Endothelial cell of umbilical vein (primary cell): ENCODE measurements around the gene CDK6. TPM values are rescaled to one million over a fixed set of nuclear protein-coding genes. Genes with fewer than 3 reads are reported as not detected.

Experiments used
- BruUV-seq: library from RNA; stranded (reverse); fragments of 400-500 nt; replicated peaks from 2 replicates; lab custom pipeline; 2021; lab: Mats Ljungman, UMichigan
- CTCF ChIA-PET: fragments of 300-600, 350-600 bp; sonication (Branson Sonifier 250); formaldehyde crosslinking; loops from one replicate; lab custom pipeline; 2021; ENCODE audit warnings: antibody characterized with exemption, inconsistent platforms; lab: Charles Lee
- POLR2A ChIA-PET: fragments of 300-600, 350-600 bp; sonication (Branson Sonifier 250); formaldehyde crosslinking; loops from one replicate; lab custom pipeline; 2021; ENCODE audit warnings: antibody characterized with exemption, inconsistent platforms; lab: Charles Lee
- DNase-seq: peaks from one replicate; pipeline ENCODE4 v3.0.0-alpha.2; 2011; ENCODE audit warnings: low read depth, low spot score
- FAIRE-seq: peaks from 2 replicates; lab custom pipeline; 2011; peaks lifted over from hg19 to GRCh38; lab: Jason Lieb, UNC
- H2AFZ ChIP-seq: 2 replicates; pipeline ENCODE4 v1.6.0; 2012; ENCODE audit warnings: low read depth, low read length, control low read depth, inconsistent platforms
- H3K27ac ChIP-seq: 2 replicates; pipeline ENCODE4 v1.5.1; 2011; ENCODE audit warnings: low read depth, mild to moderate bottlenecking, control low read depth, low read length, moderate library complexity; ENCODE audit not compliant: insufficient read depth
- H3K27me3 ChIP-seq, 2 experiments: 2 replicates each; pipeline versions ENCODE4 v1.6.0 to v1.6.1; 2011; ENCODE audit warnings: low read length in 2 of 2, mixed read lengths in 1 of 2; ENCODE audit not compliant: control insufficient read depth in 2 of 2, insufficient read depth in 2 of 2
- H3K36me3 ChIP-seq, 2 experiments: 2 replicates in 1 of 2; 3 replicates in 1 of 2; pipeline ENCODE4 v1.5.1; 2011; ENCODE audit warnings: low read length in 2 of 2, mild to moderate bottlenecking in 1 of 2, moderate library complexity in 1 of 2; ENCODE audit not compliant: control insufficient read depth in 2 of 2, insufficient read depth in 2 of 2; ENCODE audit errors: extremely low read depth in 1 of 2
- H3K4me1 ChIP-seq: 3 replicates; pipeline ENCODE4 v1.5.1; 2011; ENCODE audit warnings: mild to moderate bottlenecking, low read length; ENCODE audit not compliant: control insufficient read depth, insufficient read depth; ENCODE audit errors: extremely low read depth
- H3K4me2 ChIP-seq: 2 replicates; pipeline ENCODE4 v1.6.1; 2011; ENCODE audit warnings: low read length, control low read depth, mixed read lengths; ENCODE audit not compliant: insufficient read depth
- H3K4me3 ChIP-seq, 3 experiments: fragments of 200-600 bp in 1 of 3; sonication (generic), shearing (Covaris generic) in 1 of 3; replicated peaks in 1 of 3; 2 replicates each; pipeline ENCODE4 v1.5.1; 2011 to 2016; ENCODE audit warnings: control low read depth in 3 of 3, low read length in 3 of 3, mild to moderate bottlenecking in 2 of 3, inconsistent platforms in 1 of 3, low read depth in 1 of 3, moderate library complexity in 1 of 3; ENCODE audit not compliant: insufficient read depth in 1 of 3
- H3K79me2 ChIP-seq: 2 replicates; pipeline ENCODE4 v1.6.0; 2012; ENCODE audit warnings: low read length, inconsistent platforms; ENCODE audit not compliant: control insufficient read depth, insufficient read depth
- H3K9ac ChIP-seq: replicated peaks from 2 replicates; pipeline ENCODE3; 2011; ENCODE audit warnings: low read length, control low read depth; ENCODE audit not compliant: insufficient read depth; ENCODE audit errors: extremely low read depth
- H3K9me1 ChIP-seq: replicated peaks from 3 replicates; pipeline ENCODE4 v1.6.0; 2011; ENCODE audit warnings: mild to moderate bottlenecking, low read length; ENCODE audit not compliant: control insufficient read depth, insufficient read depth; ENCODE audit errors: extremely low read depth
- H3K9me3 ChIP-seq: replicated peaks from 2 replicates; pipeline ENCODE4 v1.5.1; 2012; ENCODE audit warnings: low read length, inconsistent platforms; ENCODE audit not compliant: control insufficient read depth, insufficient read depth
- H4K20me1 ChIP-seq: replicated peaks from 2 replicates; pipeline ENCODE3; 2011; ENCODE audit warnings: mild to moderate bottlenecking, low read length; ENCODE audit not compliant: control insufficient read depth, insufficient read depth; ENCODE audit errors: extremely low read depth
- EZH2 ChIP-seq: IDR thresholded peaks from 2 replicates; pipeline ENCODE4 v1.6.1; 2012; ENCODE audit warnings: borderline replicate concordance, low read depth, mild to moderate bottlenecking, moderate library complexity, low read length, inconsistent platforms; ENCODE audit not compliant: severe bottlenecking
- FOS ChIP-seq: IDR thresholded peaks from 2 replicates; pipeline ENCODE4 v1.6.1; 2011; ENCODE audit warnings: mild to moderate bottlenecking, low read length, moderate library complexity, borderline replicate concordance; ENCODE audit not compliant: insufficient read depth
- GATA2 ChIP-seq: IDR thresholded peaks from 2 replicates; pipeline ENCODE4 v1.7.0; 2011; ENCODE audit warnings: low read depth, mild to moderate bottlenecking, moderate library complexity, mixed read lengths, low read length; ENCODE audit not compliant: insufficient read length, insufficient read depth
- JUN ChIP-seq: IDR thresholded peaks from 2 replicates; pipeline ENCODE4 v1.6.1; 2011; ENCODE audit warnings: borderline replicate concordance, low read depth; ENCODE audit not compliant: insufficient read length, insufficient read depth
- MAX ChIP-seq: IDR thresholded peaks from 2 replicates; pipeline ENCODE4 v1.6.1; 2011; ENCODE audit not compliant: insufficient read depth, insufficient read length
- MYC ChIP-seq: IDR thresholded peaks from one replicate; pipeline ENCODE4 v1.6.1; 2011; ENCODE audit warnings: mild to moderate bottlenecking, low read depth, low read length
- POLR2A ChIP-seq: IDR thresholded peaks from 2 replicates; pipeline ENCODE4 v1.6.1; 2012; ENCODE audit warnings: low read depth, mild to moderate bottlenecking, control low read depth, low read length
- POLR2AphosphoS5 ChIP-seq: IDR thresholded peaks from 2 replicates; pipeline ENCODE4 v1.6.1; 2012; ENCODE audit warnings: low read depth, mild to moderate bottlenecking, control low read depth, low read length, moderate library complexity; ENCODE audit not compliant: insufficient read depth
- dilution Hi-C: fragments of 300-500 bp; cut with MboI; formaldehyde crosslinking; loops from one replicate; pipeline ENCODE4 v1.15.0; 2019; ENCODE audit warnings: low sequenced_read_pairs; ENCODE audit not compliant: extremely low pct_ligation_motif_present
- intact Hi-C: fragments of 100-400 bp; cut with micrococcal nuclease; formaldehyde crosslinking; loops from one replicate; pipeline ENCODE4 v1.10.0; 2022
- polyA plus RNA-seq, 4 experiments: library from polyadenylated mRNA; depleted of rRNA in 3 of 4; stranded (reverse) in 3 of 4; unstranded in 1 of 4; fragments of >200 nt; gene quantifications; 2 replicates each; pipeline versions ENCODE4 v1.2.1 to v1.2.3, GENCODE V29; 2011 to 2012; ENCODE audit warnings: missing spikeins in 1 of 4
- total RNA-seq: library from RNA; stranded (reverse); gene quantifications from 2 replicates; pipeline ENCODE4 v1.2.3, GENCODE V29; 2021
- TF ChIP-seq, protein P1 (sequence below), 2 donors: IDR thresholded peaks; 1 replicate in 1 of 2; 2 replicates in 1 of 2; pipeline ENCODE4 v1.5.1; 2011; ENCODE audit warnings: low read length in 2 of 2, mild to moderate bottlenecking in 2 of 2, moderate library complexity in 2 of 2, control low read depth in 1 of 2, inconsistent platforms in 1 of 2, low read depth in 1 of 2; ENCODE audit not compliant: insufficient read depth in 1 of 2; ENCODE audit errors: extremely low read depth in 1 of 2

CDK6 gene
- total and polyA plus RNA-seq, 2 donors (not counting 3 experiments of a cell fraction or from before 2014, with no cell fraction given): 6.0 to 28.2 TPM

DNA sequence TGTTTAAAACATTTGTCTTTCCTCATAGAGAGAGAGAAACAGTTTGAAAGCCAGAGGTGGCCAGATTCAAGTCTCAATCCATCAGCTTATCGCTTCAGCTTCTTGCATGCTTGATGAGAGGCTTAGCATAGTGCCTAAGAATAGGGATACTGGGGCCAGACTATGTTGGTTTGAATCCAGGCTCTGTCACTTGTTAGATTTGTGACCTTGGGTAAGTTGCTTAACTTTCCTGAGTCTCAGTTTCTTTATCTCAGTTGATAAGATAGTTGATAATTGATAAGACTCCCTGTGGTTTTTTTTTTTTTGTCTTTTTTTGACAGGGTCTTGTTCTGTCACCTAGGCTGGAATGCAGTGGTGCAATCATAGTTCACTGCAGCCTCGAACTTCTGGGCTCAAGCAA lies 12.1 kb upstream of the CDK6 start:
- Histone ChIP-seq H3K79me2 (no peaks in the 10 kb centered on the region), H3K27me3 (peaks cover 17 to 26% of the 10 kb centered on the region in 2 experiments), H3K4me2 (no peak overlapping the region), H3K4me3 (no peak overlapping the region), H3K27ac (no peak overlapping the region), H2AFZ (no peak overlapping the region), H3K4me1 (no peaks in the 10 kb centered on the region), H3K36me3 (no peaks in the 10 kb centered on the region), H3K9ac (no peak overlapping the region), H3K9me1 (no peaks in the 10 kb centered on the region), H3K9me3 (no peaks in the 10 kb centered on the region), H4K20me1 (no peaks in the 10 kb centered on the region)
- CTCF ChIA-PET: no interaction called here
- intact Hi-C loops: no loop called here
- dilution Hi-C loops: no loop called here
- TF ChIP-seq, protein P1, sequence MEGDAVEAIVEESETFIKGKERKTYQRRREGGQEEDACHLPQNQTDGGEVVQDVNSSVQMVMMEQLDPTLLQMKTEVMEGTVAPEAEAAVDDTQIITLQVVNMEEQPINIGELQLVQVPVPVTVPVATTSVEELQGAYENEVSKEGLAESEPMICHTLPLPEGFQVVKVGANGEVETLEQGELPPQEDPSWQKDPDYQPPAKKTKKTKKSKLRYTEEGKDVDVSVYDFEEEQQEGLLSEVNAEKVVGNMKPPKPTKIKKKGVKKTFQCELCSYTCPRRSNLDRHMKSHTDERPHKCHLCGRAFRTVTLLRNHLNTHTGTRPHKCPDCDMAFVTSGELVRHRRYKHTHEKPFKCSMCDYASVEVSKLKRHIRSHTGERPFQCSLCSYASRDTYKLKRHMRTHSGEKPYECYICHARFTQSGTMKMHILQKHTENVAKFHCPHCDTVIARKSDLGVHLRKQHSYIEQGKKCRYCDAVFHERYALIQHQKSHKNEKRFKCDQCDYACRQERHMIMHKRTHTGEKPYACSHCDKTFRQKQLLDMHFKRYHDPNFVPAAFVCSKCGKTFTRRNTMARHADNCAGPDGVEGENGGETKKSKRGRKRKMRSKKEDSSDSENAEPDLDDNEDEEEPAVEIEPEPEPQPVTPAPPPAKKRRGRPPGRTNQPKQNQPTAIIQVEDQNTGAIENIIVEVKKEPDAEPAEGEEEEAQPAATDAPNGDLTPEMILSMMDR (IDR thresholded peaks at IDR 0.05; ENCODE audit: extremely low read depth in 1 of 2, insufficient read depth in 1 of 2, low read depth in 1 of 2, low read length in 2 of 2): no peak
- FAIRE-seq: no peak
- DNase-seq: no peak
- POLR2A ChIA-PET: no interaction called here
- no TSS peak for BruUV-seq

- no TSS peak for BruUV-seq
- TF ChIP-seq GATA2: no peak
- TF ChIP-seq EZH2: no peak
- no peak for TF ChIP-seq POLR2A
- no peak for TF ChIP-seq FOS
- TF ChIP-seq MYC: no peak
- TF ChIP-seq POLR2AphosphoS5: no peak
- TF ChIP-seq, protein P1 (IDR thresholded peaks at IDR 0.05; ENCODE audit: extremely low read depth in 1 of 2, insufficient read depth in 1 of 2, low read depth in 1 of 2, low read length in 2 of 2): no peak
- TF ChIP-seq JUN: no peak
- no peak for TF ChIP-seq MAX
- Histone ChIP-seq H2AFZ (no peak overlapping the region), H3K9ac (no peak overlapping the region), H3K4me2 (no peak overlapping the region), H3K9me1 (no peaks in the 10 kb centered on the region), H3K4me1 (no peaks in the 10 kb centered on the region), H3K27ac (no peak overlapping the region), H4K20me1 (no peaks in the 10 kb centered on the region), H3K36me3 (no peaks in the 10 kb centered on the region), H3K27me3 (peaks cover 20 to 26% of the 10 kb centered on the region in 2 experiments), H3K79me2 (no peaks in the 10 kb centered on the region), H3K9me3 (no peaks in the 10 kb centered on the region), H3K4me3 (no peak overlapping the region)
- CTCF ChIA-PET: no interaction called here
- no peak for FAIRE-seq
- intact Hi-C loops (no loop called here), dilution Hi-C loops (no loop called here)
- no peak for DNase-seq
- POLR2A ChIA-PET: no interaction called here
Measured at GRCh38 chr7:92847305-92847704, 10.9 kb upstream of the CDK6 start.
